GF-D8 (cell line): Measurements from ENCODE around the gene ST6GALNAC2.
"Not testable (repeated sequence)": the region's sequence is repeated elsewhere in the genome, so short reads cannot be mapped to it uniquely, and the experiment has no call there.

Experiments used
- DNase-seq: peaks from one replicate; lab custom pipeline; 2025; lab: John Stamatoyannopoulos, UW

ST6GALNAC2 gene

DNA sequence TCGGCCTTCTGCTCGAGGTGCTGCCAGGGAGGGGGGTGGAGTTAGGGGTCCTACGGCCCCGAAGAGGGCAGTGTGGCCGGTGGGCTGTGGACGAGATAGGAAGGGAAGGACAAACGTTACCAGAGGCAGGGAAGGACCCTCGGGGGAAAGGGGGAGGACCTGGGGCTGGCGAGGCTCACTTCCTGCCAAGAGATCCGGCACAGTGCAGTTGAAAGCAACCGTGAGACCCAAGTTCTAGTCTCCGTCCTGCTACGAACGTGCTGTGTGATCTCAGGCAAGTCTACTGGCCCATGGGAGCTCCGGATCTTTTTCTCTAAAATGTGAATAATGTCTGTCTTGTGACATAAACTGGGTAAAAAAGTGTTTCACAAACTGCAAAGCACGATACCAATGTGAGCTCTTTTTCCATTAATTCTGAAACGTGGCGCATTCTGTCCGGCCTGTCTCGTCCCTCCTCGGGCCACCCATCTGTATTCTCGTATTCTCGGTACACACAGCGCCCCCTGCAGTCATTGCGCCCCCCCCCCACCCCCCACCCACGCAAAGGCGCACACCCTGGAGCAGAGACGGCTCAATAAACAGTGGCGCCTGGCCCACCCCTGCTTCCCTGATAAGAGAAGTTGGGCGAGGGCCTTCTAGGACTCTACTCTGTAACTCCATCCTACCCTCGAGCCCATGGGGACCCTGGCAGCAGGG lies 57.0 kb downstream of the ST6GALNAC2 start:
- no peak for DNase-seq

DNA sequence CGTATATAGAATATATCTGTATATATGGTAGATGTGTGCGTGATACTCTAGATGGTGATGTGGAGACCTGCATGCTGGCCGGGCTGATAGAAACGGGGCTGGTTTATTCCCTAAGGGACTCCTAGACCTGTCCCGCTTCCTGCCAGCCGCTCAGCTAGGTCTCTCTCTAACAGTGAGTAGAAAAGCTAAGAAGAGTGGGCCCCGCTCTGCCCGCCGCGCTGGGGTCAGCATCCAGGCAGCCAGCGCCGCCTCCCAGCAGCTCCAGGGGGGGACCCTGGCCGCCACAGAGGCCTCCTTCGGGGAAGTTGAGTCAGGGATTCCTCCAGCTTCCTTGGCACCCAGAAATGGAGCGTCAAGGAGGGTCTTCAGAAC lies 57.5 kb downstream of the ST6GALNAC2 start:
- no peak for DNase-seq

DNA sequence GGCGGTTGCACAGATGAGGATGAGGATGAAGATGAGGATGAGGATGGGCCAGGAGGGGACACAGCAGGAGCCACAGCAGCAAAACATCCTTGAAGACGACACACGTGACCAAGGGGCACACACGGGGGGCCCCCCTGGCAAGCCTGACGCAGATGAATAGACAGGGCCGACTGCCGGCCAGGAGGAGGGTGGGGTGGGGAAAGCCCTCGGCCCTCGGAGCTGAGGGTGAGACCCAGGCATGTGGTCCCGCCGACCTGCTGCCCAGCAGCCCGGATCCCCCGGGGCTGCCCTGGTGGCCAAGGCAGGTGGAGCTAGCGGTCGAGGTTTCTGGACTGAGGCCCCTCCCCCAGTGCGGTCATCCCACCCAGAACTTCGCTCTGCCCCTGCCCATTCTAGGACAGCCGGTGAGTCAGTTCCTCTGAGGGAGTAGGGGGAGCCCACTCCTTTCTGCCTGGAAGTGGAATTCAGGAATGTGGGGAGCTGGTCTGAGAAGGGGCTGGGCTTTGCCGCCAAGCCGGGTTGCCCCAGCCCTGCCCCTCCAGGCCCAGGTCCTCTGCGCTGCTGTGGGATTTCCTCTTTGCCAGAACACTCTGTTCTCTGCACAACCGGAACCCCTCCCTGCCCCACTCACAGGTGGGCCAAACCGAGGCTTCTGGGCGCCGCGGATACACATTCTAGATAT lies 58.1 kb downstream of the ST6GALNAC2 start:
- no peak for DNase-seq

DNA sequence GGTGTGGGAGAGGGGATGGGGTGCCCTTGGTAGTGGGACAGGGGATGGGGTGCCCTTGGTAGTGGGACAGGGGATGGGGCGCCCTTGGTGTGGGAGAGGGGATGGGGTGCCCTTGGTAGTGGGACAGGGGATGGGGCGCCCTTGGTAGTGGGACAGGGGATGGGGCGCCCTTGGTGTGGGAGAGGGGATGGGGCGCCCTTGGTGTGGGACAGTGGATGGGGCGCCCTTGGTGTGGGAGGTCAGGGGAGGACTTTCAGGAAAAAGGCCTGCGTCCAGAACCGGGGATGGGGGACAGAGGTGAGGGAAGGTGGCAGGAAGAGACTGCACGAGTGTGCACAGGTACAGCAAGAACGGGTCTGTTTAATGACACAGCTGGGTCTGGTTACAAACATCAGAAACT lies 58.6 kb downstream of the ST6GALNAC2 start:
- DNase-seq = not testable (repeated sequence)

DNA sequence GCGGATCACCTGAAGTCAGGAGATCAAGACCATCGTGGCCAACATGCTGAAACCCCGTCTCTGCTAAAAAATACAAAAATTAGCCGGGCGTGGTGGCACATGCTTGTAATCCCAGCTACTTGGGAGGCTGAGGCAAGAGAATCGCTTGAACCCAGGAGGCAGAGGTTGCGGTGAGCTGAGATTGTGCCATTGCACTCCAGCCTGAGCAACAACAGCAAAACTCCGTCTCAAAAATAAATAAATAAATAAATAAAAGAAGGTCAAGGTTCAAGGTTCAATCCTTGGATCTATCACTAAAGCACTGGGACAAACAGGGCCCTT lies 60.2 kb downstream of the ST6GALNAC2 start:
- not testable (repeated sequence) for DNase-seq

DNA sequence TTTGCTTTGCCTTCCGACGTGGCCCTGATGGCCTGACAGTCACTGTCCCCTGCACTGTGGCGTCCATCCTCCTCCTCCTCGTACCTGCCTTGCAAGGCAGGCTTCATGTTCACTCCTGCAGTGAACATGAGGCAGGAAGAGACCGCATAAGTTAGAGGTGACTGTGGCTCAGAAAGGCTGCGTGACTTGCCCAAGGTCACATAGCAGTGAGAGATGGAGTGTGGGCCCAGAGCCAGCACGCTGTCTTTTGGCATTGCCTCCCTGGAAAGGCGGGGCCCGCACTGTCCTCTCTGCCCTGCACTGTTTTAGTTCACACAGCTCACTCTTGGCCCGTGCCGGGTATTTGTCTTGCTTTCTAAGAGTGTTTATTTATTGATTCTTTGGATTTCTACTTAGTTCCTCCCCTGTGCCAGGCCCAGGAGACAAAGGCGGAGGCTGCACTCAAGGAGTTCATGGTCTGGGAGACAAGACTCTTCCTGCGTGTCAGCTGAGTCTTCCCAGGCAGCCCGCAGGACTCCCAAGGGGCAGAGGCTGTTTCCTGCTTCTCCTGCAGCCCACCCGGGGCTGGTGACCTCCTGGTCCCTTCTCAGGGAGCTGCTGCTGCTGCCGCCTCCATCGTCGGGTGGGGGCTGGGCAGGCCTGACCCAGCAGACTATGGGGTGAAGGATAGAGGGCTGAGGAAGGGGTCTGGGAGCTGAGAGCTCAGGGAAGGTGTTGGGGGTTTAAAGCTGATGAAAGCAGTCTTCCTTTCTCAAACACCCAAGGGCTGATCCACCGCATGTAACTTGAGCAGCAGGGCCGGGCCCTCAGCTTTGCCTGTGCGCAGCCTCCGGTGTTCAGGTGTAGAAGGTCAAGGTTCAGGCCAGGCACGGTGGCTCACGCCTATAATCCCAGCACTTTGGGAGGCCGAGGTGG lies 60.8 kb downstream of the ST6GALNAC2 start:
- DNase-seq = no peak

DNA sequence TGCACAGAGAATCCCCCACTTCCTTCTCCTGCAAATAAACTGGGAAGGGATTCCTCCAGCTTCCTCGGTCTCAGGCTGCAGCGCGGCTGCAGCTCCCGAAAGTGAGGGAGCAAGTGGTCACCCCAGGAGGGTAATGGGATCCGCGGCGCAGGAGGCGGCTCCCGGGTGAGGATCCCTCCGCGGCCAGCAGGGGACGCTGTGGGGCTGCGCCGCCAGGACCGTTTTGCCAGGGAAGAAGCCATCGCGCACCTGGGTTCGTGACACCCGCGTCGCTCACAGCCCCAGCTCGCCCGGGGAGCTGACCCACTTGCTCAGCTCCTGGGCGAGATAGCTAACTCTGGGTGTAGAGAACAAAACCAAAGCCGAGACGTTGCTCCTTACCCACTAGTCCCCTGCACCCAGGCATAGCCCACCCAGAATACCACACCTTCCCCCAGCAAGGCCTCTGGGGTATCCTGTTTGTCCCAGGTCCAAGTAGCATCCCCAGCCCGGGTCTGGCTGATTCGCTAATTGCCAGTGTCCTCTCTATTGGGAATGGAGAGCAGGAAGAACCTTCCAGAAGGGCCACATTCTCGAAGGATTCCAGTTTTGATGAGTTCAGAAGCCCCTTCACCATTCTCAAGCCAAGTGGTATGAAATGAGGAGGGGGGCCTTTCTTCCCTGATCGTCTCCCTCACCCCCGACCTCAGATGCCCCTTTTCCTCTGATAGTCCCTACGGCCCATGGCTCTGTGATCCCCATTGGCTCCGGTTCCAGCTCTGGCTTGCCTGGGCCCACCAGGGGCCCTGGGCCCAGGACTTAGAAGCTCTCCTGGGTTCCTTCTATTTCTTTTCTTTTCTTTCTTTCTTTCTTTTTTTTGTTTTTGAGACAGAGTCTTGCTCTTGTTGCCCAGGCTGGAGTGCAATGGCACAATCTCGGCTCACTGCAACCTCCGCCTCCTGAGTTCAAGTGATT lies 62.3 kb downstream of the ST6GALNAC2 start:
- no peak for DNase-seq

DNA sequence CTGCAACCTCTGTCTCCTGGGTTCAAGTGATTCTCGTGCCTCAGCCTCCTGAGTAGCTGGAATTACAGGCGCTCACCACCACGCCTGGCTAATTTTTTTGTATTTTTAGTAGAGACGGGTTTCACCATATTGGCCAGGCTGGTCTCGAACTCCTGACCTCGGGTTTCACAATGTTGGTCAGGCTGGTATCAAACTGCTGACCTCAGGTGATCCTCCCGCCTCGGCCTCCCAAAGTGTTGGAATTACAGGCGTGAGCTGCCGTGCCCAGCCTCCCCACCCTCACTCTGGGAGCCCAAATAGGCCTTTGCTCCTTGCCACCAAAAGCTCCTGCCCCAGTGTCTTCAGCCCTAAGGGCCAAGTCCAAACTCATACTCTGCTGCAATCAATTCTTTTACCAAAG lies 64.0 kb downstream of the ST6GALNAC2 start:
- not testable (repeated sequence) for DNase-seq

DNA sequence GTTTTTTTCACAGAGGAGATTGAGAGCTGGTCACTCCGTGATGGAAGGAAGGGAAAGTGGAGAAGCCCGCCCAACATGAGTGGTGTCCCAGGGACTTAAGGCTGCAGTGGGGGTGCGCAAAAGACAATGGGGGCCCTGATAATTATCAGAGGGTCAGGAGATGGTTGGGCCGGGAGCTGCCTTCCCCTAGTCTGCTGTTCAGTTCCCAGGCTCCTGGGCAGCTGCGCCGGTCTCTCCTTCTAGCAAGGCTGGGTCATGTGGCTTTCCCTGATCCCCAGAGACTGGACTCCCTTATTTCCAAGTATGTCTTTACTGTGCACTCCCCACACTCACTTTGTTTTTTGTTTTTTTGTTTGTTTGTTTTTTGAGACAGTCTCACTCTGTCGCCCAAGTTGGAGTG lies 64.4 kb downstream of the ST6GALNAC2 start:
- DNase-seq = no peak

DNA sequence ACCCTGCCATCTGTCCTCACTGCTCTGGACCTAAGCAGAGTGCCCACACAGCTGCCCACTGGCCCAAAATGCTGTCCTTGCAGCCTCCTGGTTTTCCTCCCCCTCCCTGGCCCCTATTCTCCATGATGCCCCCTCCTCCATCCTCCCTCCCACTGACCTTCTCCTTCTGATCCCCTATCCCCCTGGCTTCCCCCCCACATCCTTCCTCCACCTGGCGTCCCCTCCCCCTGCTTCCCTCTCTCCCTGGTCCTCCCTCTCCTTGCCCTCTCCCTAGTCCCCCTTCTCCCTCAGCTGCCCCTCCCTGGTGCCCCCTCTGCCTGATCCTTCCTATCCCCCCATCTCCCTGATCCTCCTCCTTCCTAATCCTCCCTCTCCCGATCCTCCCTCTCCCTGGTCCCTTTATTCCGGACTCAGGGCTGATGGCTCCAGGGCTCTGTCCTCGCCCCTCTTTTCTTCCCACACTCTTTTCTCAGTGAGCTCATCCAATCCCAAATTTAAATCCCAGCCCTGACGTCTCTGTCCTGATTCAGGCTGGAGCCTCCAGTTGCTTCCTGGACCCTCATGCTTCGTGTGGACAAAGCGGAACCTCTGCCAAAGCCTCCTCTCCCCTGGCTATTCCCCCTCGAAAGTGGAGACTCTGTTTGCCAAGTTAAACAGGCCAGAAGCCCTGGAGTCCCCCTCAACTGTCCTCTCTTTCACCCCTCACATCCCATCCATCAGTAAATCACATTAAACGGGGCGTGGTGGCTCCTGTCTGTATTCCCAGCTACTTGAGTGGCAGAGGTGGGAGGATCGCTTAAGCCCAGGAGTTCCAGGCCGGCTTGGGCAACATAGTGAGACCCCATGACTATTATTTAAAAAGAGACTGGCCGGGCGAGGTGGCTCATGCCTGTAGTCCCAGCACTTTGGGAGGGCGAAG lies 66.4 kb downstream of the ST6GALNAC2 start:
- DNase-seq = no peak

DNA sequence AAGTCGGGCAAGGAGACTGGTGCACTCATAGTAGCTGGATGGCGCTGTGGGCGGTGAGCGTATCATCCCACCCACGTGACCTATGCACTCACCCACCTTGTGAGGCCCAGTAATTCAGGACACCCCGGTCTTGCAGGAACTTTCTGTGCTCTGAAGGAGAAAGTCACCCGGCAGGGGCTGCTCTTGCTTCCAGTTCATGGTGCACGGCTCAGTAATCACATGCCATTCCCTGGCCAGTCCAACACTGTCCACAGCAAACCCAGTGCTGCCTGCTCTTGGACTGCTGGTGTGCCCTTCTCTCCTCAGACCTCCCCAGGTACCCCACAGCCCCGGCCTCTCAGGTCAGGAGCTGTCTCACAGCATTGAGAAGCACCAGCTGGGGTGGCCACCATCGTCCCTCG lies 68.0 kb downstream of the ST6GALNAC2 start:
- no peak for DNase-seq
